Right lung (tissue), 5 donors: Measurements from ENCODE around the gene FAM193B. TPM values are rescaled to one million over a fixed set of nuclear protein-coding genes. Genes with fewer than 3 reads are reported as not detected.
"Not testable (repeated sequence)": the region's sequence is repeated elsewhere in the genome, so short reads cannot be mapped to it uniquely, and the experiment has no call there.

Experiments
- DNase-seq, 2 donors: peaks; one replicate each; pipeline ENCODE4 v3.0.0-alpha.2; 2013
- polyA plus RNA-seq, 5 donors: library from polyadenylated mRNA; unstranded; fragments of 120-200 nt; gene quantifications; one replicate each; pipeline versions ENCODE4 v1.2.1 to v1.2.3, GENCODE V29; 2013; ENCODE audit warnings: inconsistent platforms in 1 of 5, low replicate concordance in 1 of 5; ENCODE audit not compliant: insufficient read length in 5 of 5, insufficient read depth in 1 of 5

The FAM193B gene
- polyA plus RNA-seq, 5 donors, result 84.2 to 108 (median 94.9) TPM

GRCh38 chr5:177588413-177588909 lies 34.1 kb upstream of the FAM193B start:
- DNase-seq, result no peak

GRCh38 chr5:177578316-177578715 lies 24.0 kb upstream of the FAM193B start:
- no peak for DNase-seq

- DNase-seq, result no peak
Observed at GRCh38 chr5:177576169-177576568, 21.8 kb upstream of the FAM193B start.

- no peak for DNase-seq
Observed at GRCh38 chr5:177575488-177575887, 21.1 kb upstream of the FAM193B start.

GRCh38 chr5:177569894-177570293 lies 15.5 kb upstream of the FAM193B start:
- no peak for DNase-seq

- DNase-seq, result no peak
Observed at GRCh38 chr5:177568326-177568725, 14.0 kb upstream of the FAM193B start.

GRCh38 chr5:177565046-177565445 lies 10.7 kb upstream of the FAM193B start:
- no peak for DNase-seq

- DNase-seq, result not testable (repeated sequence)
Observed at GRCh38 chr5:177559446-177559941, 5.1 kb upstream of the FAM193B start.

- DNase-seq, result no peak
Observed at GRCh38 chr5:177557796-177558195, 3.4 kb upstream of the FAM193B start.

GRCh38 chr5:177557041-177557647 lies 2.8 kb upstream of the FAM193B start:
- no peak for DNase-seq

- no peak for DNase-seq
Observed at GRCh38 chr5:177555665-177556064, 1.3 kb upstream of the FAM193B start.

- no peak for DNase-seq
Observed at GRCh38 chr5:177555228-177555627, 865 bp upstream of the FAM193B start.

- no peak for DNase-seq
Observed at GRCh38 chr5:177553671-177554429, 513 bp downstream of the FAM193B start.

GRCh38 chr5:177552839-177553455 lies 1.4 kb downstream of the FAM193B start:
- DNase-seq, result no peak

- no peak for DNase-seq
Observed at GRCh38 chr5:177550122-177550521, 4.2 kb downstream of the FAM193B start.

- DNase-seq, result no peak
Observed at GRCh38 chr5:177548495-177548894, 5.9 kb downstream of the FAM193B start.

GRCh38 chr5:177547736-177548135 lies 6.6 kb downstream of the FAM193B start:
- no peak for DNase-seq

- peak; percentile 46 to 67 for DNase-seq
Observed at GRCh38 chr5:177546258-177546741, 8.1 kb downstream of the FAM193B start.

GRCh38 chr5:177545487-177546257 lies 8.7 kb downstream of the FAM193B start:
- peak; percentile 51 to 65 for DNase-seq

- no peak for DNase-seq
Observed at GRCh38 chr5:177542816-177543465, 11.4 kb downstream of the FAM193B start.

GRCh38 chr5:177540438-177540837 lies 13.9 kb downstream of the FAM193B start:
- DNase-seq, result no peak
